HUDEP-2 (cell line): ENCODE measurements around the gene NECTIN4.

Source experiments
- DNase-seq, 76 experiments: peaks; one replicate each; lab custom pipeline; 2025; ENCODE audit not compliant: unreplicated experiment in 76 of 76; lab: John Stamatoyannopoulos, UW

The NECTIN4 gene

GRCh38 chr1:161113915-161114314 lies 24.6 kb upstream of the NECTIN4 start:
- no peak for DNase-seq

- no peak for DNase-seq
Measured at GRCh38 chr1:161111527-161111926, 22.2 kb upstream of the NECTIN4 start.

- DNase-seq: no peak
Measured at GRCh38 chr1:161111117-161111516, 21.8 kb upstream of the NECTIN4 start.

GRCh38 chr1:161106431-161106830 lies 17.1 kb upstream of the NECTIN4 start:
- no peak for DNase-seq

- no peak for DNase-seq
Measured at GRCh38 chr1:161100556-161100955, 11.2 kb upstream of the NECTIN4 start.

- no peak for DNase-seq
Measured at GRCh38 chr1:161099090-161099802, 9.9 kb upstream of the NECTIN4 start.

GRCh38 chr1:161098210-161099068 lies 9.1 kb upstream of the NECTIN4 start, which contains the start of gene KLHDC9:
TSS of gene KLHDC9 (plus strand) at chr1:161098361. CDS start at chr1:161098536, 175 bp downstream.
- peak in 12 of 76 experiments; percentile 6 to 38 (median 20) for DNase-seq

GRCh38 chr1:161096530-161096929 lies 7.2 kb upstream of the NECTIN4 start:
- no peak for DNase-seq

GRCh38 chr1:161096015-161096414 lies 6.7 kb upstream of the NECTIN4 start:
- no peak for DNase-seq

GRCh38 chr1:161095230-161095629 lies 5.9 kb upstream of the NECTIN4 start:
- no peak for DNase-seq

- DNase-seq: no peak
Measured at GRCh38 chr1:161094481-161094880, 5.1 kb upstream of the NECTIN4 start.

GRCh38 chr1:161092621-161093028 lies 3.3 kb upstream of the NECTIN4 start:
- DNase-seq: no peak

GRCh38 chr1:161091796-161092507 lies 2.6 kb upstream of the NECTIN4 start:
- DNase-seq: no peak

GRCh38 chr1:161091093-161091492 lies 1.7 kb upstream of the NECTIN4 start:
- no peak for DNase-seq

- no peak for DNase-seq
Measured at GRCh38 chr1:161090617-161091016, 1.3 kb upstream of the NECTIN4 start.

GRCh38 chr1:161089938-161090337 lies 580 bp upstream of the NECTIN4 start:
- no peak for DNase-seq

GRCh38 chr1:161088587-161089110 lies 709 bp downstream of the NECTIN4 start:
- no peak for DNase-seq

- no peak for DNase-seq
Measured at GRCh38 chr1:161086457-161086856, 2.9 kb downstream of the NECTIN4 start.

GRCh38 chr1:161085165-161085564 lies 4.2 kb downstream of the NECTIN4 start:
- DNase-seq: no peak

- DNase-seq: no peak
Measured at GRCh38 chr1:161084597-161084988, 4.8 kb downstream of the NECTIN4 start.
